Tibial nerve (tissue), 4 donors: ENCODE data around the gene GTSE1. TPM values are rescaled to one million over a fixed set of nuclear protein-coding genes. Genes with fewer than 3 reads are reported as not detected.

Source experiments
- DNase-seq, 2 donors: peaks; one replicate each; pipeline ENCODE4 v3.0.0-alpha.2; 2019; ENCODE audit warnings: low spot score in 2 of 2
- H3K27ac ChIP-seq, 4 donors: fragments of 200-600 bp; sonication (generic) in 3 of 4; one replicate each; pipeline ENCODE4 v1.5.1; 2017 to 2019; ENCODE audit warnings: mild to moderate bottlenecking in 1 of 4
- H3K27me3 ChIP-seq, 2 donors: fragments of 200-600 bp; sonication (generic) in 1 of 2; one replicate each; pipeline versions ENCODE4 v1.5.1 to v1.6.0; 2017 to 2019
- H3K36me3 ChIP-seq, 3 donors: fragments of 200-600 bp; sonication (generic); one replicate each; pipeline ENCODE4 v1.5.1; 2018 to 2019
- H3K4me1 ChIP-seq, 4 donors: fragments of 200-600 bp; sonication (generic) in 3 of 4; one replicate each; pipeline ENCODE4 v1.5.1; 2017 to 2019
- H3K4me3 ChIP-seq, 4 donors: fragments of 200-600 bp; sonication (generic) in 3 of 4; one replicate each; pipeline ENCODE4 v1.5.1; 2017 to 2019; ENCODE audit warnings: mild to moderate bottlenecking in 1 of 4, moderate library complexity in 1 of 4
- H3K9me3 ChIP-seq, 4 donors: fragments of 200-600 bp; sonication (generic) in 3 of 4; one replicate each; pipeline ENCODE4 v1.5.1; 2017 to 2019
- EP300 ChIP-seq, 2 donors: sonication (generic); formaldehyde crosslinking; IDR thresholded peaks; one replicate each; pipeline ENCODE4 v1.6.1; 2017; ENCODE audit warnings: antibody characterized with exemption in 2 of 2, mild to moderate bottlenecking in 1 of 2
- POLR2A ChIP-seq, 2 donors: fragments of 450-650 bp; IDR thresholded peaks; one replicate each; pipeline ENCODE4 v1.6.1; 2017; ENCODE audit warnings: antibody characterized with exemption in 2 of 2, mild to moderate bottlenecking in 2 of 2, moderate library complexity in 2 of 2
- WGBS, 2 donors: methylation state at CpG; one replicate each; pipeline ENCODE4 v1.1.5; 2018; 5-methylcytosine and 5-hydroxymethylcytosine counted together
- total RNA-seq, 4 donors: library from RNA; depleted of rRNA; stranded (reverse); fragments of >200 nt; gene quantifications; one replicate each; pipeline ENCODE4 v1.1.0, GENCODE V29; 2016
- TF ChIP-seq, protein P1 (sequence below), 5 experiments: fragments of 200-600 bp in 3 of 5; fragments of 450-650 bp in 2 of 5; sonication (generic) in 3 of 5; IDR thresholded peaks; one replicate each; pipeline ENCODE4 v1.5.1; 2016 to 2019; ENCODE audit warnings: antibody characterized with exemption in 5 of 5, mild to moderate bottlenecking in 3 of 5, moderate library complexity in 2 of 5

The GTSE1 gene
- total RNA-seq, 4 donors from 2014 or later: 0.30 to 3.3 TPM; not detected in 2

DNA sequence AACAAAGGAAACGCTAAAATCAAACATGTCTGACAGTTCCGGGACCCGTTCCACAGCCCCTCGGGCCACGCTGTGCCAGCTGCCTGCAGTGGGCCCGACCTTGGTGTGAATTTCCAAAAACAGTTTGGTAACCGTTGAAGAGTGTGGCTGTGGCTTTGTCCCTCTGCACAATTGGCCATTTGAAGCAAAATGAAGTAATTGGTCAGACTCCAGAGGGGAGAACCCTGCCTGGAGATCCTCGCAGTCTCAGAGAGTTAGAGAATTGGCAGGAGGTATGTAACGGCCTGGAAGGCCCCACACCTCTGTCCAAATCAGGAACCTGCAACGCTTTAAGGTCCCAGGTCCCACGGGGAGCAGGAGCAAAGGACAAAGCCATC is 65.1 kb downstream of the GTSE1 start:
- no peak overlapping the region for H3K27ac ChIP-seq
- H3K27me3 ChIP-seq: peaks cover 0 to 28% of the 10 kb centered on the region in 2 donors
- H3K4me1 ChIP-seq: no peaks in the 10 kb centered on the region
- 51 to 57% methylated on average over 11 of the region's 11 CpGs for WGBS, 2 donors
- no peak for DNase-seq
- H3K9me3 ChIP-seq: peaks cover 0 to 13% (median 0%) of the 10 kb centered on the region in 4 donors
- no peak overlapping the region for H3K4me3 ChIP-seq
- TF ChIP-seq, protein P1, sequence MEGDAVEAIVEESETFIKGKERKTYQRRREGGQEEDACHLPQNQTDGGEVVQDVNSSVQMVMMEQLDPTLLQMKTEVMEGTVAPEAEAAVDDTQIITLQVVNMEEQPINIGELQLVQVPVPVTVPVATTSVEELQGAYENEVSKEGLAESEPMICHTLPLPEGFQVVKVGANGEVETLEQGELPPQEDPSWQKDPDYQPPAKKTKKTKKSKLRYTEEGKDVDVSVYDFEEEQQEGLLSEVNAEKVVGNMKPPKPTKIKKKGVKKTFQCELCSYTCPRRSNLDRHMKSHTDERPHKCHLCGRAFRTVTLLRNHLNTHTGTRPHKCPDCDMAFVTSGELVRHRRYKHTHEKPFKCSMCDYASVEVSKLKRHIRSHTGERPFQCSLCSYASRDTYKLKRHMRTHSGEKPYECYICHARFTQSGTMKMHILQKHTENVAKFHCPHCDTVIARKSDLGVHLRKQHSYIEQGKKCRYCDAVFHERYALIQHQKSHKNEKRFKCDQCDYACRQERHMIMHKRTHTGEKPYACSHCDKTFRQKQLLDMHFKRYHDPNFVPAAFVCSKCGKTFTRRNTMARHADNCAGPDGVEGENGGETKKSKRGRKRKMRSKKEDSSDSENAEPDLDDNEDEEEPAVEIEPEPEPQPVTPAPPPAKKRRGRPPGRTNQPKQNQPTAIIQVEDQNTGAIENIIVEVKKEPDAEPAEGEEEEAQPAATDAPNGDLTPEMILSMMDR (IDR thresholded peaks at IDR 0.05): no peak
- TF ChIP-seq EP300 (IDR thresholded peaks at IDR 0.05): no peak
- TF ChIP-seq POLR2A (IDR thresholded peaks at IDR 0.05): no peak
- peaks cover 0 to 35% (median 0%) of the 10 kb centered on the region in 3 donors for H3K36me3 ChIP-seq

DNA sequence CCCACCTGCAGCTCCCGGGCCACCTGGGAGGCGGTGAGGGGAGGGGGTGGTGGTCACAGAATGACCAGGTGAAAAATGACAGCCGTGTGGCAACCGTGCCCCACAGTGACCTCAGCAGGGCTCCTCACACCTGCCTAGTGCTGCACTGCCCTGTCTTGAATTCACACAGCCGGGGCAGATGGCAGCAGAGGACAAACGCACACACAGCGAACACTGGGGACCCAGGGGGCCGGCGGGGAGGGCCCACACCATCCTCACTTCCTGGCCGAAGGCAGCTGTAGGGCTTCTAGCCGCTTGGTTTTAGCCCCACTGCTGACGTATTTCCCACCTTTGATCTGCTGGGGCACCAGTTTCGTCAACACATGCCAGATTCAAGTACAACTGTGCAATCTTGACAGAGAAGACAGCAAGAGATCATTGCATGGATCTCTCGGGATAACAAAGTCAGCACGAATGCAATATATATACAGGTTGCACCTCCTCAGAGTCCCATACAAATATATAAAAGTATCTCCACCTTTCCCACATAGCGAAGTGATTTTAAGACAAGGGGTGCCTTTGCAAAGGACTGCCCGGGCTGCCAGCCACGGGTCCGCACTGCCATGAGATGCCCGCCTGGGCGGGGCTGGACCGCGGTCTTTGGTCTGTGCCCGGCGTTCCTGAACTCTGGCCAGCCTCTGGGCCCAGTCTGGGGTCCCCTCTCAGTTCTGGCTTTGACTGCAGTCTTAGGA is 65.7 kb downstream of the GTSE1 start:
- Histone ChIP-seq H3K4me1 (peaks cover 0 to 2% (median 0%) of the 10 kb centered on the region in 4 donors), H3K9me3 (peaks cover 0 to 13% (median 0%) of the 10 kb centered on the region in 4 donors), H3K4me3 (no peak overlapping the region), H3K36me3 (peaks cover 0 to 30% (median 0%) of the 10 kb centered on the region in 3 donors), H3K27me3 (peaks cover 0 to 34% of the 10 kb centered on the region in 2 donors), H3K27ac (no peak overlapping the region)
- TF ChIP-seq EP300 (IDR thresholded peaks at IDR 0.05): no peak
- TF ChIP-seq, protein P1 (IDR thresholded peaks at IDR 0.05): no peak
- no peak for DNase-seq
- 61 to 62% methylated on average over 25 of the region's 25 CpGs for WGBS, 2 donors

DNA sequence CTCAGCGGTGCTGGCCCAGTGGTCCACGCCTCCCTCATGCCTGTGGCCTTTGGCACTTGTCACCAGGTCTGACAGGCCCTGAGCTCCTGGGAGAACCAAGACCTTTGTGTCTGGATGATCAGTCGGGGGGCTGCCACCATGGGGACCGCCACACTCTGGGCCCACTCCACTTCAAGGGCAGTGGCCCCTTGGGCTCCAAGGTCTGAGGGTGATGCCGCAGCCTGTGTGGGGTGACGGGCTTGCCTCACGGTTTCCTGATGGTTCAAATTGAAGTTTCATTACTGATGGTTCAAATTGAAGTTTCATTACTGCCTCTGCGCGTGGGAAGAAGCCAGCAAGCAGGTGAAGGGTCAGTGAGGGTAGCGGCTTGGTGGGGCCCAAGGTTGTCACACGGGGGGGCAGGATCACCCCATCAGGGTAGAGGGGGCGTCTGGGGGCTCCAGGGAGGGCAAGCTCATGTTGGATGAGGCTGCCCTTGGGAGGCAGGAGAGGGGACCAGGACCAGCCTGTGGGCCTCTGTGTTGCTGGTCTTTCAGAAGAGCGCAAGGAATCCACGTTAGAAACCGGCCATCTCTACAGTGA is 66.4 kb downstream of the GTSE1 start:
- WGBS, 2 donors: 82 to 90% methylated on average over 13 to 14 of the region's 15 CpGs
- no peak for DNase-seq
- H3K9me3 ChIP-seq: peaks cover 0 to 13% (median 0%) of the 10 kb centered on the region in 4 donors

DNA sequence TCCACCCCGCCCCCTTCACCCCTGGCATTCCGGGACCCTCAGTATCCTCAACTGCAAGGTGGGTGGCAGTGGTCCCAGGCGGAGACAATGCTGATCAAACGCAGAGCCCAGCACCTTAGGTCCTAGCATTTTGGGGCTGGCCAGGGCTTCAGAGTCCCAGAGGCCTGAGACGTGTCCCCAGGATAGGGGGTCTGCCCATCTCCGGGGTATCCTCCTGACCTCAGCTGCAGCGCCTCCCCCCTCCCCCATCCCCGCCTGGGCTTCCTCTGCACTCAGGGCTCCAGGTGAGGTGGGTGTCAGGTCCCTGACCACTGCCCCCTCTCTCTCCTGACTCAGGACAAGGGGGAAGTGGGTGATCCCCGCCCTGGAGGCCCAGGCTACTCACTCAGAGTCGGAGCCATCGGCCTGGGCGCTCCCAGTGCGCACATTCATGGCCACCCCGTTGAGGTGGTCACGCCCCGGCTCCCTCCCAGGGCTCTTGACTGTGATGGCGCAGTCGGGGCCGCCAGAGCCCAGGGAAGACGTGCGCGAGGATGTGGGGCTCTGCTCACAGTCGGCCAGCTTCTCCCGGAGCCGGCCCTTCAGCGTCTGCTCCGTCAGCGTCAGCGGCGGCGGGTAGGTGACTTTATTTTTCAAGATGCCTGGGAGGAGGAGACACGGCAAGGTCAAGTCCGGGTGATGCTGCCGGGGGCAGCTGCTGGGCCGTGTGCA is 67.1 kb downstream of the GTSE1 start:
- WGBS, 2 donors: 76 to 90% methylated on average over 33 to 35 of the region's 35 CpGs
- TF ChIP-seq EP300 (IDR thresholded peaks at IDR 0.05): no peak
- TF ChIP-seq, protein P1 (IDR thresholded peaks at IDR 0.05): no peak
- H3K27me3 ChIP-seq: peaks cover 0 to 35% of the 10 kb centered on the region in 2 donors
- no peak overlapping the region for H3K27ac ChIP-seq
- H3K36me3 ChIP-seq: peaks cover 0 to 16% (median 0%) of the 10 kb centered on the region in 3 donors
- H3K9me3 ChIP-seq: peaks cover 0 to 13% (median 0%) of the 10 kb centered on the region in 4 donors
- peaks cover 0 to 4% (median 2%) of the 10 kb centered on the region in 4 donors for H3K4me1 ChIP-seq
- no peak overlapping the region for H3K4me3 ChIP-seq
- no peak for DNase-seq

More for the DNA sequence above, 66.4 kb downstream of the GTSE1 start:
- TF ChIP-seq, protein P1 (IDR thresholded peaks at IDR 0.05): no peak
- TF ChIP-seq POLR2A (IDR thresholded peaks at IDR 0.05) (no peak), EP300 (IDR thresholded peaks at IDR 0.05) (no peak)
- Histone ChIP-seq H3K4me1 (peaks cover 0 to 4% (median 2%) of the 10 kb centered on the region in 4 donors), H3K27me3 (peaks cover 0 to 35% of the 10 kb centered on the region in 2 donors), H3K36me3 (peaks cover 0 to 23% (median 0%) of the 10 kb centered on the region in 3 donors), H3K4me3 (no peak overlapping the region), H3K27ac (no peak overlapping the region)
